Right lobe of liver (tissue), 6 donors: ENCODE results near the gene CACNB1. TPM values are rescaled to one million over a fixed set of nuclear protein-coding genes. Genes with fewer than 3 reads are reported as not detected.

Source experiments
- ATAC-seq, 4 donors: fragments of 200-7000 bp; cut with Tn5 transposase; one replicate each; pipeline ENCODE4 v1.9.1; 2020; ENCODE audit warnings: mild to moderate bottlenecking in 4 of 4, moderate library complexity in 4 of 4
- DNase-seq, 3 donors: peaks; one replicate each; pipeline ENCODE4 v3.0.0-alpha.2; 2020
- H3K27ac ChIP-seq, 3 donors: fragments of 200-600 bp; one replicate each; pipeline ENCODE4 v1.8.0; 2022
- H3K27me3 ChIP-seq, 2 donors: fragments of 200-600 bp; one replicate each; pipeline ENCODE4 v1.8.0; 2022
- H3K36me3 ChIP-seq, 4 donors: fragments of 200-600 bp; sonication (generic) in 1 of 4; one replicate each; pipeline versions ENCODE4 v1.5.1 to v1.8.0; 2017 to 2022; ENCODE audit warnings: control low read depth in 1 of 4
- H3K4me1 ChIP-seq, 4 donors: fragments of 200-600 bp; sonication (generic) in 1 of 4; one replicate each; pipeline versions ENCODE4 v1.5.1 to v1.8.0; 2017 to 2022; ENCODE audit warnings: control low read depth in 1 of 4
- H3K4me3 ChIP-seq, 3 donors: fragments of 200-600 bp; one replicate each; pipeline ENCODE4 v1.8.0; 2022
- H3K9me3 ChIP-seq, 4 donors: fragments of 200-600 bp; sonication (generic) in 1 of 4; one replicate each; pipeline versions ENCODE4 v1.5.1 to v1.8.0; 2017 to 2022; ENCODE audit warnings: control low read depth in 1 of 4
- POLR2A ChIP-seq: fragments of 450-650 bp; IDR thresholded peaks from one replicate; pipeline ENCODE4 v1.6.1; 2017; ENCODE audit warnings: antibody characterized with exemption, mild to moderate bottlenecking
- WGBS: methylation state at CpG from one replicate; pipeline ENCODE4 v1.1.6; 2018; ENCODE audit warnings: low coverage, low lambda C conversion rate; ENCODE audit not compliant: insufficient coverage; ENCODE audit errors: missing lambda C conversion rate; 5-methylcytosine and 5-hydroxymethylcytosine counted together
- intact Hi-C, 2 donors: fragments of 100-400 bp; cut with DNase I; formaldehyde crosslinking; loops; one replicate each; pipeline versions ENCODE4 v1.11.2 to v1.14.1; 2022
- total RNA-seq, 6 experiments: library from RNA; depleted of rRNA in 2 of 6; stranded (reverse); fragments of >200 nt in 2 of 6; fragmentation: NEBNext Ultra II Directional in 3 of 6; extraction: Animal tissue kit (Norgen Biotek cat#: 25700) in 3 of 6; gene quantifications; one replicate each; pipeline versions ENCODE4 v1.1.0 to v1.2.4, GENCODE V29; 2016 to 2023
- TF ChIP-seq, protein P1 (sequence below), 4 donors: fragments of 200-600 bp in 3 of 4; fragments of 450-650 bp in 1 of 4; IDR thresholded peaks; one replicate each; pipeline versions ENCODE4 v1.5.1 to v1.8.0; 2016 to 2022; ENCODE audit warnings: antibody characterized with exemption in 4 of 4, mild to moderate bottlenecking in 2 of 4
- donor health status: DM: no; HTN: yes; CAD: no.
- donor health status: DM: no; HTN: no; CAD: no.
- donor health status: DM: no; HTN: no; CAD: no.
- donor health status: DM: no; HTN: yes; CAD: no.
- donor health status: DM: no; HTN: yes; CAD: no.

Gene CACNB1
- total RNA-seq, 6 experiments from 2014 or later: 0.18 to 1.3 (median 0.27) TPM; not detected in 1

DNA sequence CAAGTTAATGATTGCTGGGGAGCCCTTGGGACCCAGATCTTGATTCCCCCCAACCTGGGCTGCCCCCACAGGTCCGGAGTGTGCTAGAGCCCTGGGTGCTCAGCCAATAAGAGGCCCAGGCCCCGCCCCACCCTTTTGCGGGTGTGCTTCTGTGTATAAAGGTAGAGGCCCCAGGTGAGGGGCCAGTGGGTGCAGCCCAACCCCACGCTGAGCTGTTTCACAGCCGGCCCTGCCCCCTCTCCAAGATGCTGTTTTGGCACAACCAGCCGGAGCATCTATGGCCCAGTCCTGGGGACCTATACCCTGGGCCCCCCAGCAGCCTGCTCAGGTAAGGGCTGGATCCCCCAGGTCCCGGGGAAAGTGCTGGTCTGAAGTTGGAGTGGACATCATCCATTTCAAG lies 40.1 kb upstream of the CACNB1 start:
- Histone ChIP-seq H3K27ac (no peak overlapping the region), H3K36me3 (no peaks in the 10 kb centered on the region), H3K9me3 (no peaks in the 10 kb centered on the region), H3K4me3 (no peak overlapping the region), H3K4me1 (peaks cover 0 to 6% (median 0%) of the 10 kb centered on the region in 4 donors), H3K27me3 (no peaks in the 10 kb centered on the region)
- TF ChIP-seq POLR2A: no peak
- TF ChIP-seq, protein P1, sequence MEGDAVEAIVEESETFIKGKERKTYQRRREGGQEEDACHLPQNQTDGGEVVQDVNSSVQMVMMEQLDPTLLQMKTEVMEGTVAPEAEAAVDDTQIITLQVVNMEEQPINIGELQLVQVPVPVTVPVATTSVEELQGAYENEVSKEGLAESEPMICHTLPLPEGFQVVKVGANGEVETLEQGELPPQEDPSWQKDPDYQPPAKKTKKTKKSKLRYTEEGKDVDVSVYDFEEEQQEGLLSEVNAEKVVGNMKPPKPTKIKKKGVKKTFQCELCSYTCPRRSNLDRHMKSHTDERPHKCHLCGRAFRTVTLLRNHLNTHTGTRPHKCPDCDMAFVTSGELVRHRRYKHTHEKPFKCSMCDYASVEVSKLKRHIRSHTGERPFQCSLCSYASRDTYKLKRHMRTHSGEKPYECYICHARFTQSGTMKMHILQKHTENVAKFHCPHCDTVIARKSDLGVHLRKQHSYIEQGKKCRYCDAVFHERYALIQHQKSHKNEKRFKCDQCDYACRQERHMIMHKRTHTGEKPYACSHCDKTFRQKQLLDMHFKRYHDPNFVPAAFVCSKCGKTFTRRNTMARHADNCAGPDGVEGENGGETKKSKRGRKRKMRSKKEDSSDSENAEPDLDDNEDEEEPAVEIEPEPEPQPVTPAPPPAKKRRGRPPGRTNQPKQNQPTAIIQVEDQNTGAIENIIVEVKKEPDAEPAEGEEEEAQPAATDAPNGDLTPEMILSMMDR (IDR thresholded peaks at IDR 0.05): no peak
- 67% methylated on average over 1 of the region's 7 CpGs for WGBS
- no peak for DNase-seq
- intact Hi-C loops: no loop called here
- no peak for ATAC-seq

DNA sequence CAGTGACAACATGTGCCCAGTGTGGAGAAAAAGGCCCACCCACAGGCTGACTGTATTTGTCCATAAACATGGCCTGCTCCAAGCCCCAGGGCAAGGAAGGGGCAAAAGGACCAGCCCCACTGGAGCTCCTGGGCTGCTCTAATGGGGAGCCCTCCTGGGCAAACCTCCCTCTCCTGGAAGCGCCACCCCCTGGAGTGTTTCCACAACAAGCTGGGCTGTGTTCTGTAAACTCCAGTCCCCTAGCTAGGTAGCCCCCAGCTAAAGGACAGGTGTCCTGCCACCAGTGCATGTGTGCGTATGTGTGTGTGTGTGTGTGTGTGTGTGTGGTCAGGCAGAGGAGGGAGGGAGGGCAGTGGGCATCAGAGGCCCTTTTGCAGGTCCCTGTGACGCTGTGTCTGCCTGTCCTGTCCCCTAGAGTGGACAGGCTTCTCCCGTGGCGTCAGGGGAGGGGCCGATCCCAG lies 39.5 kb upstream of the CACNB1 start:
- DNase-seq (peak in 1 of 3 donors; percentile 35), ATAC-seq (no peak)
- no peak overlapping the region for H3K4me3 ChIP-seq
- peaks cover 0 to 6% (median 0%) of the 10 kb centered on the region in 4 donors for H3K4me1 ChIP-seq
- TF ChIP-seq POLR2A: no peak
- TF ChIP-seq, protein P1 (IDR thresholded peaks at IDR 0.05): no peak
- 100% methylated on average over 1 of the region's 6 CpGs for WGBS
- no peaks in the 10 kb centered on the region for H3K9me3 ChIP-seq
- H3K27me3 ChIP-seq: no peaks in the 10 kb centered on the region
- intact Hi-C loops: no loop called here
- no peaks in the 10 kb centered on the region for H3K36me3 ChIP-seq
- no peak overlapping the region for H3K27ac ChIP-seq

DNA sequence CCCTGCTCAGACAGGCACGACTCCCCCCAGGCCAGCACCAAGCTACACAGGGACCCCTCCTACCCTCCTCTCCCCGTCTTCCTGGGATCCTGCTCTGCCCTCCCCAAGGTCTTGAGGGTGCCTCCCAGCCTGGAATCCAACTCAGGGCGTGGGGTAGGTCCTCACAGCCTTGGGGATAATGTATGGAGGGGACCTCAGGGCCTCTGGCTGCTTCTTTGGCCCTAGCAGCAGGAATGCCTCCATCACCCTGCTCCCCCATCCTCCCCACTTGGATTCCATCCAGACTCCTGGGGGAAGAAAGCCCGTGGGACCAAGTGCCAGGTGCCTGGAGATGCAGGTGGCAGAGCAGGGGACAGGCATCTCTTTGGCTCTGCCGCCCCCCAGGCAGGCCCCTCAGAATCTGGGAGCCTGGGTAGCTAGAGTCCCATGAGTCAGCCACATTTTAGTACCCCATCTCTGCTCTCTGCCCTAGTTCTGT lies 39.0 kb upstream of the CACNB1 start:
- Histone ChIP-seq H3K4me1 (peaks cover 0 to 6% (median 0%) of the 10 kb centered on the region in 4 donors), H3K4me3 (no peak overlapping the region), H3K9me3 (no peaks in the 10 kb centered on the region), H3K27me3 (no peaks in the 10 kb centered on the region), H3K36me3 (no peaks in the 10 kb centered on the region), H3K27ac (no peak overlapping the region)
- DNase-seq (no peak), ATAC-seq (no peak)
- WGBS: 17% methylated on average over 1 of the region's 5 CpGs
- TF ChIP-seq, protein P1 (IDR thresholded peaks at IDR 0.05): no peak
- no peak for TF ChIP-seq POLR2A
- intact Hi-C loops: no loop called here

DNA sequence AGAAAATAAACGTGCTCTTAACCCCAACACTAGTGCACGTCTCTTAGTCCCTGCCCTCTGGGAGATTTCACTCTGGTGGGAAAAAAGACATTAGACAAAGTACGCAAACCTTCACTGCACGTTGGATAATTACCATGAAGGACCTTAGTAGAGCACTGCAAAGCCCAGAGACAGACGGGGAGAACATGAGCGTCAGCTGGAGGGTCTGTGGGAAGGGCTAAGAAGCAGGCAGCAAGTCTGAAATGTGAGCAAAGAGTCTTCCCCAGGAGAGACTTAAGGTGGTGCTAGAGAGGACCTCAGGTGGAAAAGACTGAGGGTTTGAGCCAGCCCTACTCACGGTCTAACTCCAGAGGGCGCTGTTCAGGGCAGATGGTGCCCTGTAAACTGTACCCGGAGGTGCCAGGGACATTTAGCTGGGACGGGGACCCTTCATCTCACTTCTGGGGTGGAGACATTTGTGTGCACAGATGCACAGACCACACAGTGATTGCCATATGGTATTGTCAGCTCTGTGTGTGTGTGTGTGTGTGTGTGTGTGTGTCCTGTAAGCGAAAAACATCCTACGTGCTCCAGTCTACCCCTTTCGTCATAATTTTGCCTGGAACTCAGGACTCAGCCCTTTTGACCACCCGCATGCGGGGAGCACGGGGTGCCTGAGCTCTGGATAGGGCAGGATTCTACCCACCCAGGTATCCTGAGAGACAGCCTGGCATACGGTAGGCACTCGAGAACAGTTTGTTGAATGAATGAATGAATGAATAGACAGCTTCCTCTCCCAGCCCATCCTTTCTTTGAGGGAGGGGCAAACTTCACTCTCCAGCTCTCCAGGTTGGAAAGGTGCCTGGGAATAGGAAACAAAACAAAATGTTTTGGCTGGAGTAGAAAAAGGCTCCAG lies 38.3 kb upstream of the CACNB1 start:
- peaks cover 0 to 6% (median 0%) of the 10 kb centered on the region in 4 donors for H3K4me1 ChIP-seq
- H3K4me3 ChIP-seq: no peak overlapping the region
- no peak overlapping the region for H3K27ac ChIP-seq
- WGBS: 26% methylated on average over 16 of the region's 18 CpGs
- no peaks in the 10 kb centered on the region for H3K36me3 ChIP-seq
- no peaks in the 10 kb centered on the region for H3K27me3 ChIP-seq
- peak in 2 of 3 donors; percentile 7 to 28 for DNase-seq
- intact Hi-C loops: no loop called here
- H3K9me3 ChIP-seq: no peaks in the 10 kb centered on the region
- ATAC-seq: peak; percentile 20 to 49 (median 38)
- TF ChIP-seq, protein P1 (IDR thresholded peaks at IDR 0.05): peak; percentile 25 to 40 (median 34)
- TF ChIP-seq POLR2A: no peak
